HCT116 (cell line): Measurements from ENCODE around the gene CENPF. TPM values are rescaled to one million over a fixed set of nuclear protein-coding genes. Genes with fewer than 3 reads are reported as not detected.
"Not testable (repeated sequence)": the region's sequence is repeated elsewhere in the genome, so short reads cannot be mapped to it uniquely, and the experiment has no call there.

Experiments
- ATAC-seq: fragments of 200-7000 bp; cut with Tn5 transposase; 2 replicates; pipeline ENCODE4 v1.9.1; 2020; ENCODE audit warnings: mild to moderate bottlenecking, moderate library complexity
- BruUV-seq: library from RNA; stranded (reverse); fragments of 400-500 nt; replicated peaks from 2 replicates; lab custom pipeline; 2021; lab: Mats Ljungman, UMichigan
- CTCF ChIA-PET: fragments of 300-600 bp; sonication (Branson Sonifier 250); formaldehyde crosslinking; loops from one replicate; lab custom pipeline; 2021; ENCODE audit warnings: antibody characterized with exemption; lab: Charles Lee
- POLR2A ChIA-PET: fragments of 300-600, 350-600 bp; sonication (Branson Sonifier 250); formaldehyde crosslinking; loops from one replicate; lab custom pipeline; 2021; ENCODE audit warnings: antibody characterized with exemption; lab: Charles Lee
- RAD21 ChIA-PET, 2 experiments: fragments of 300-600 bp; sonication (Branson Sonifier 250); formaldehyde crosslinking; loops; one replicate each; lab custom pipeline; 2023; ENCODE audit warnings: low total read pairs in 2 of 2; ENCODE audit not compliant: uncharacterized antibody in 2 of 2, unreplicated experiment in 2 of 2, low non-redundant PET in 1 of 2; lab: Charles Lee
- DNase-seq: peaks from one replicate; pipeline ENCODE4 v3.0.0-alpha.2; 2010; ENCODE audit warnings: low read depth, low spot score
- H2AFZ ChIP-seq: fragments of 200-600 bp; shearing (Covaris generic), sonication (generic); 2 replicates; pipeline ENCODE4 v1.6.1; 2017; ENCODE audit warnings: low read depth, mixed run types, mixed read lengths, antibody characterized with exemption, low read length; ENCODE audit not compliant: poor library complexity, severe bottlenecking
- H3K27ac ChIP-seq: 2 replicates; pipeline ENCODE4 v1.5.1; 2012; ENCODE audit warnings: low read depth, low read length
- H3K27me3 ChIP-seq: fragments of 200-600 bp; sonication (generic); 2 replicates; pipeline ENCODE4 v1.6.1; 2016; ENCODE audit warnings: mixed run types, low read length, mixed read lengths; ENCODE audit not compliant: insufficient read depth
- H3K36me3 ChIP-seq, 2 experiments: fragments of 200-500 bp in 1 of 2; fragments of 200-600 bp in 1 of 2; sonication (Bioruptor generic) in 1 of 2; sonication (generic) in 1 of 2; 2 replicates each; pipeline versions ENCODE4 v1.5.1 to v1.6.1; 2014 to 2016; ENCODE audit warnings: low read length in 2 of 2, inconsistent platforms in 1 of 2, mixed read lengths in 1 of 2, mixed run types in 1 of 2; ENCODE audit not compliant: insufficient read depth in 2 of 2, control insufficient read depth in 1 of 2
- H3K4me1 ChIP-seq, 2 experiments: fragments of 200-600 bp in 1 of 2; sonication (generic) in 1 of 2; 2 replicates each; pipeline versions ENCODE4 v1.5.1 to v1.6.1; 2012 to 2017; ENCODE audit warnings: low read length in 2 of 2, inconsistent platforms in 1 of 2, mild to moderate bottlenecking in 1 of 2, mixed read lengths in 1 of 2, mixed run types in 1 of 2, moderate library complexity in 1 of 2; ENCODE audit not compliant: insufficient read depth in 2 of 2, control insufficient read depth in 1 of 2
- H3K4me2 ChIP-seq: fragments of 200-600 bp; sonication (generic); 2 replicates; pipeline ENCODE4 v1.6.1; 2017; ENCODE audit warnings: mixed run types, low read length, mixed read lengths
- H3K4me3 ChIP-seq, 2 experiments: fragments of 200-600 bp in 1 of 2; sonication (generic) in 1 of 2; replicated peaks in 1 of 2; 2 replicates each; pipeline ENCODE4 v1.5.1; 2011 to 2016; ENCODE audit warnings: low read length in 2 of 2, control low read depth in 1 of 2, low read depth in 1 of 2, mild to moderate bottlenecking in 1 of 2, mixed read lengths in 1 of 2, mixed run types in 1 of 2
- H3K79me2 ChIP-seq: fragments of 200-600 bp; sonication (generic); 2 replicates; pipeline ENCODE4 v1.6.1; 2017; ENCODE audit warnings: mild to moderate bottlenecking, mixed run types, low read length, moderate library complexity, mixed read lengths; ENCODE audit not compliant: insufficient read depth
- H3K9ac ChIP-seq: fragments of 200-600 bp; sonication (generic); 2 replicates; pipeline ENCODE4 v1.6.1; 2016; ENCODE audit warnings: low read length, mixed read lengths
- H3K9me2 ChIP-seq: fragments of 200-600 bp; sonication (generic), shearing (Covaris generic); 2 replicates; pipeline ENCODE4 v1.6.1; 2017; ENCODE audit warnings: mixed run types, mild to moderate bottlenecking, moderate library complexity; ENCODE audit not compliant: insufficient read depth
- H3K9me3 ChIP-seq, 2 experiments: fragments of 200-500 bp in 1 of 2; fragments of 200-600 bp in 1 of 2; sonication (Bioruptor generic) in 1 of 2; sonication (generic) in 1 of 2; 2 replicates each; pipeline ENCODE4 v1.6.1; 2014 to 2017; ENCODE audit warnings: low read length in 2 of 2, mixed read lengths in 2 of 2, inconsistent platforms in 1 of 2, low read depth in 1 of 2, mild to moderate bottlenecking in 1 of 2, mixed run types in 1 of 2, moderate library complexity in 1 of 2; ENCODE audit not compliant: control insufficient read depth in 1 of 2, insufficient read depth in 1 of 2
- H4K20me1 ChIP-seq: fragments of 200-600 bp; sonication (generic), shearing (Covaris generic); 2 replicates; pipeline ENCODE4 v1.6.1; 2017; ENCODE audit warnings: mixed run types, mild to moderate bottlenecking, moderate library complexity; ENCODE audit not compliant: insufficient read depth
- CTCF ChIP-seq, 3 experiments: fragments of 200-600 bp in 1 of 3; sonication (generic) in 1 of 3; IDR thresholded peaks in 2 of 3; conservative IDR thresholded peaks in 1 of 3; 2 replicates each; pipeline ENCODE4 v1.5.1; 2012 to 2017; ENCODE audit warnings: low read depth in 2 of 3, low read length in 2 of 3, antibody characterized with exemption in 1 of 3, borderline replicate concordance in 1 of 3, control low read depth in 1 of 3, mild to moderate bottlenecking in 1 of 3, mixed read lengths in 1 of 3, mixed run types in 1 of 3, moderate library complexity in 1 of 3; ENCODE audit not compliant: insufficient read depth in 1 of 3
- ELF1 ChIP-seq: IDR thresholded peaks from 2 replicates; pipeline ENCODE4 v1.6.1; 2012; ENCODE audit warnings: low read depth, borderline replicate concordance
- RAD21 ChIP-seq: IDR thresholded peaks from 2 replicates; pipeline ENCODE4 v1.6.1; 2012; ENCODE audit warnings: low read depth, mild to moderate bottlenecking
- TCF7L2 ChIP-seq: IDR thresholded peaks from 2 replicates; pipeline ENCODE4 v1.7.0; 2011; ENCODE audit warnings: borderline replicate concordance, inconsistent platforms; ENCODE audit not compliant: insufficient read depth, insufficient read length; ENCODE audit errors: extremely low read depth
- intact Hi-C: fragments of 100-400 bp; cut with micrococcal nuclease; formaldehyde crosslinking; loops from 2 replicates; pipeline ENCODE4 v1.10.0; 2022
- total RNA-seq: library from RNA; stranded (reverse); gene quantifications from one replicate; pipeline ENCODE4 v1.2.1, GENCODE V29; 2021; ENCODE audit not compliant: unreplicated experiment

CENPF gene
- total RNA-seq, 1 experiment from 2014 or later = 120 TPM

- Histone ChIP-seq H3K4me3 (no peak overlapping the region), H3K27me3 (no peaks in the 10 kb centered on the region), H3K4me1 (no peaks in the 10 kb centered on the region), H4K20me1 (no peaks in the 10 kb centered on the region), H3K4me2 (no peak overlapping the region), H3K79me2 (no peaks in the 10 kb centered on the region), H3K36me3 (no peaks in the 10 kb centered on the region), H3K9ac (no peak overlapping the region), H3K9me2 (no peaks in the 10 kb centered on the region), H3K9me3 (no peaks in the 10 kb centered on the region), H2AFZ (no peak overlapping the region), H3K27ac (no peak overlapping the region)
- CTCF ChIA-PET = interaction anchor here (1.1 to 1.2 kb wide), 2 partner anchors 258 to 936 kb away, joined by 3 to 5 read pairs; no protein-coding TSS in a partner anchor
- intact Hi-C loops = no loop called here
- no peak for TF ChIP-seq TCF7L2
- no peak for TF ChIP-seq ELF1
- TF ChIP-seq RAD21 = peak; percentile 39
- TF ChIP-seq CTCF (IDR thresholded peaks at IDR 0.05 in 2 of 3, conservative IDR thresholded peaks at IDR 0.05 in 1 of 3; ENCODE audit: borderline replicate concordance in 1 of 3, insufficient read depth in 1 of 3, low read depth in 2 of 3, low read length in 2 of 3) = peak; percentile 14 to 39 (median 16); a peak in 3 of 6 replicates
- BruUV-seq = no TSS peak
- POLR2A ChIA-PET = no interaction called here
- DNase-seq = no peak
- RAD21 ChIA-PET = no interaction called here
- ATAC-seq = no peak
Observed at GRCh38 chr1:214590696-214591095, 12.3 kb upstream of the CENPF start.

GRCh38 chr1:214591918-214592317, 11.1 kb upstream of the CENPF start:
- H3K36me3 ChIP-seq, H3K9me3 ChIP-seq, ATAC-seq, H3K4me3 ChIP-seq, H3K9me2 ChIP-seq, H4K20me1 ChIP-seq, BruUV-seq, intact Hi-C loops, H3K4me2 ChIP-seq, H3K27ac ChIP-seq, H3K4me1 ChIP-seq, H3K79me2 ChIP-seq, H3K9ac ChIP-seq, H3K27me3 ChIP-seq, H2AFZ ChIP-seq, DNase-seq: not testable (repeated sequence)
- CTCF ChIA-PET = interaction anchor here (1.4 kb wide), 1 partner anchor 260 kb away, joined by 8 read pairs; no protein-coding TSS in a partner anchor
- POLR2A ChIA-PET = interaction anchor here (0.6 kb wide), 1 partner anchor 128 kb away, joined by 3 read pairs; no protein-coding TSS in a partner anchor
- RAD21 ChIA-PET = interaction anchor here in 1 of 2 experiments (0.9 kb wide), 1 partner anchor 260 kb away, joined by 4 read pairs; no protein-coding TSS in a partner anchor
